HG03378 (cell line): Measurements from ENCODE around the gene ZNF683.
"Not testable (repeated sequence)": the region's sequence is repeated elsewhere in the genome, so short reads cannot be mapped to it uniquely, and the experiment has no call there.

ENCODE experiments used
- ATAC-seq: cut with Tn5 transposase; IDR thresholded peaks from one replicate; pipeline ENCODE4 v1.9.1; 2021; ENCODE audit warnings: mild to moderate bottlenecking, moderate library complexity; ENCODE audit not compliant: unreplicated experiment

Gene ZNF683

GRCh38 chr1:26372611-26373010 lies at the start of gene ZNF683:
Gene ZNF683 (minus strand): TSS chr1:26372750. CDS start chr1:26368571, 4,179 bp downstream.
- ATAC-seq = not testable (repeated sequence)

- no peak for ATAC-seq
Observed at GRCh38 chr1:26419494-26419893, 46.9 kb upstream of the ZNF683 start.

GRCh38 chr1:26418865-26419349 lies 46.4 kb upstream of the ZNF683 start:
- ATAC-seq = no peak

GRCh38 chr1:26417111-26417759 lies 44.7 kb upstream of the ZNF683 start:
- no peak for ATAC-seq

GRCh38 chr1:26413031-26413430 lies 40.5 kb upstream of the ZNF683 start:
- no peak for ATAC-seq

- no peak for ATAC-seq
Observed at GRCh38 chr1:26412180-26412840, 39.8 kb upstream of the ZNF683 start.

- no peak for ATAC-seq
Observed at GRCh38 chr1:26411624-26412074, 39.1 kb upstream of the ZNF683 start.

- ATAC-seq = no peak
Observed at GRCh38 chr1:26410706-26411623, 38.4 kb upstream of the ZNF683 start, which contains the start of gene LIN28A. Gene LIN28A (plus strand): TSS chr1:26410817. CDS start chr1:26410892, 75 bp downstream.

GRCh38 chr1:26409191-26409807 lies 36.7 kb upstream of the ZNF683 start:
- ATAC-seq = no peak

- no peak for ATAC-seq
Observed at GRCh38 chr1:26408604-26409003, 36.1 kb upstream of the ZNF683 start.

GRCh38 chr1:26405281-26405915 lies 32.8 kb upstream of the ZNF683 start:
- ATAC-seq = no peak

GRCh38 chr1:26404641-26405040 lies 32.1 kb upstream of the ZNF683 start:
- ATAC-seq = no peak

- ATAC-seq = no peak
Observed at GRCh38 chr1:26403656-26404055, 31.1 kb upstream of the ZNF683 start.

GRCh38 chr1:26401891-26402290 lies 29.3 kb upstream of the ZNF683 start:
- no peak for ATAC-seq

GRCh38 chr1:26399034-26399433 lies 26.5 kb upstream of the ZNF683 start:
- no peak for ATAC-seq

- no peak for ATAC-seq
Observed at GRCh38 chr1:26395754-26396153, 23.2 kb upstream of the ZNF683 start.

GRCh38 chr1:26391450-26391849 lies 18.9 kb upstream of the ZNF683 start:
- ATAC-seq = no peak

- no peak for ATAC-seq
Observed at GRCh38 chr1:26389604-26390247, 17.2 kb upstream of the ZNF683 start.

GRCh38 chr1:26388791-26389445 lies 16.4 kb upstream of the ZNF683 start:
- ATAC-seq = no peak
